Fibroblast of skin of scalp (primary cell): ENCODE results near the gene PWWP2B.

Experiments
- DNase-seq: peaks from one replicate; pipeline ENCODE4 v3.0.0-alpha.2; 2013

PWWP2B gene

GRCh38 chr10:132420469-132420980 is 23.5 kb downstream of the PWWP2B start:
- DNase-seq, result no peak

- peak; percentile 78 for DNase-seq
Observed at GRCh38 chr10:132420981-132421846, 24.2 kb downstream of the PWWP2B start.

GRCh38 chr10:132421847-132422751 is 25.1 kb downstream of the PWWP2B start:
- DNase-seq, result no peak

GRCh38 chr10:132422903-132423825 is 26.2 kb downstream of the PWWP2B start:
- DNase-seq, result no peak

GRCh38 chr10:132423966-132424861 is 27.2 kb downstream of the PWWP2B start:
- DNase-seq, result no peak

- DNase-seq, result no peak
Observed at GRCh38 chr10:132425029-132425756, 28.2 kb downstream of the PWWP2B start.

GRCh38 chr10:132425757-132426155 is 28.8 kb downstream of the PWWP2B start:
- no peak for DNase-seq

- no peak for DNase-seq
Observed at GRCh38 chr10:132427006-132427771, 30.2 kb downstream of the PWWP2B start.

- DNase-seq, result no peak
Observed at GRCh38 chr10:132427939-132428367, 31.0 kb downstream of the PWWP2B start.

- DNase-seq, result no peak
Observed at GRCh38 chr10:132428486-132428995, 31.5 kb downstream of the PWWP2B start.

GRCh38 chr10:132429281-132430230 is 32.6 kb downstream of the PWWP2B start:
- no peak for DNase-seq

- no peak for DNase-seq
Observed at GRCh38 chr10:132430231-132430743, 33.3 kb downstream of the PWWP2B start.

GRCh38 chr10:132430861-132431271 is 33.9 kb downstream of the PWWP2B start:
- no peak for DNase-seq

GRCh38 chr10:132431537-132432175 is 34.7 kb downstream of the PWWP2B start:
- no peak for DNase-seq

GRCh38 chr10:132432176-132432540 is 35.2 kb downstream of the PWWP2B start:
- DNase-seq, result no peak

- DNase-seq, result no peak
Observed at GRCh38 chr10:132433671-132434340, 36.8 kb downstream of the PWWP2B start.
